ENCODE results near the gene AP4S1. TPM values are rescaled to one million over a fixed set of nuclear protein-coding genes. Genes with fewer than 3 reads are reported as not detected.

AP4S1 gene
- total RNA-seq, 4 donors from 2014 or later, result 6.0 to 15.0 (median 10.5) TPM

- 93 to 96% methylated on average over 3 of the region's 3 CpGs for WGBS, 2 donors
- H3K4me3 ChIP-seq (ENCODE audit: low read depth, poor library complexity, severe bottlenecking), result no peak overlapping the region
- DNase-seq (ENCODE audit: low spot score in 2 of 2), result no peak
- TF ChIP-seq CTCF (IDR thresholded peaks at IDR 0.05) (no peak), POLR2A (IDR thresholded peaks at IDR 0.05) (no peak)
- intact Hi-C loops (cut with DNase I; ENCODE audit: low total_unique reads), result no loop called here
These were observed 39.7 kb upstream of the AP4S1 start for GRCh38 chr14:30985796-30986195.

- TF ChIP-seq POLR2A (IDR thresholded peaks at IDR 0.05) (no peak), CTCF (IDR thresholded peaks at IDR 0.05) (no peak)
- no peak overlapping the region for H3K4me3 ChIP-seq (ENCODE audit: low read depth, poor library complexity, severe bottlenecking)
- intact Hi-C loops (cut with DNase I; ENCODE audit: low total_unique reads), result no loop called here
- no peak for DNase-seq (ENCODE audit: low spot score in 2 of 2)
These were observed 36.9 kb upstream of the AP4S1 start for GRCh38 chr14:30988509-30988908.

GRCh38 chr14:30990770-30991169, 34.7 kb upstream of the AP4S1 start:
- intact Hi-C loops (cut with DNase I; ENCODE audit: low total_unique reads), result no loop called here
- TF ChIP-seq CTCF (IDR thresholded peaks at IDR 0.05) (no peak), POLR2A (IDR thresholded peaks at IDR 0.05) (no peak)
- no peak for DNase-seq (ENCODE audit: low spot score in 2 of 2)
- H3K4me3 ChIP-seq (ENCODE audit: low read depth, poor library complexity, severe bottlenecking), result no peak overlapping the region

- DNase-seq (ENCODE audit: low spot score in 2 of 2), result no peak
- TF ChIP-seq CTCF (IDR thresholded peaks at IDR 0.05) (no peak), POLR2A (IDR thresholded peaks at IDR 0.05) (no peak)
- WGBS, 2 donors, result 68 to 73% methylated on average over 2 of the region's 2 CpGs
- H3K4me3 ChIP-seq (ENCODE audit: low read depth, poor library complexity, severe bottlenecking), result no peak overlapping the region
- intact Hi-C loops (cut with DNase I; ENCODE audit: low total_unique reads), result no loop called here
These were observed 34.0 kb upstream of the AP4S1 start for GRCh38 chr14:30991408-30991807.

GRCh38 chr14:30993071-30993470, 32.4 kb upstream of the AP4S1 start:
- no peak for DNase-seq (ENCODE audit: low spot score in 2 of 2)
- TF ChIP-seq POLR2A (IDR thresholded peaks at IDR 0.05) (no peak), CTCF (IDR thresholded peaks at IDR 0.05) (no peak)
- intact Hi-C loops (cut with DNase I; ENCODE audit: low total_unique reads), result no loop called here
- no peak overlapping the region for H3K4me3 ChIP-seq (ENCODE audit: low read depth, poor library complexity, severe bottlenecking)

- DNase-seq (ENCODE audit: low spot score in 2 of 2), result no peak
- WGBS, 2 donors, result 3 to 4% methylated on average over 4 of the region's 4 CpGs
- no peak overlapping the region for H3K4me3 ChIP-seq (ENCODE audit: low read depth, poor library complexity, severe bottlenecking)
- intact Hi-C loops (cut with DNase I; ENCODE audit: low total_unique reads), result no loop called here
- TF ChIP-seq CTCF (IDR thresholded peaks at IDR 0.05) (no peak), POLR2A (IDR thresholded peaks at IDR 0.05) (no peak)
These were observed 30.5 kb upstream of the AP4S1 start for GRCh38 chr14:30994681-30995620.
